GM19452 (cell line): ENCODE data around the gene TRAF7.

ENCODE experiments used
- ATAC-seq: cut with Tn5 transposase; IDR thresholded peaks from one replicate; pipeline ENCODE4 v1.9.1; 2021; ENCODE audit not compliant: unreplicated experiment

TRAF7 gene

DNA sequence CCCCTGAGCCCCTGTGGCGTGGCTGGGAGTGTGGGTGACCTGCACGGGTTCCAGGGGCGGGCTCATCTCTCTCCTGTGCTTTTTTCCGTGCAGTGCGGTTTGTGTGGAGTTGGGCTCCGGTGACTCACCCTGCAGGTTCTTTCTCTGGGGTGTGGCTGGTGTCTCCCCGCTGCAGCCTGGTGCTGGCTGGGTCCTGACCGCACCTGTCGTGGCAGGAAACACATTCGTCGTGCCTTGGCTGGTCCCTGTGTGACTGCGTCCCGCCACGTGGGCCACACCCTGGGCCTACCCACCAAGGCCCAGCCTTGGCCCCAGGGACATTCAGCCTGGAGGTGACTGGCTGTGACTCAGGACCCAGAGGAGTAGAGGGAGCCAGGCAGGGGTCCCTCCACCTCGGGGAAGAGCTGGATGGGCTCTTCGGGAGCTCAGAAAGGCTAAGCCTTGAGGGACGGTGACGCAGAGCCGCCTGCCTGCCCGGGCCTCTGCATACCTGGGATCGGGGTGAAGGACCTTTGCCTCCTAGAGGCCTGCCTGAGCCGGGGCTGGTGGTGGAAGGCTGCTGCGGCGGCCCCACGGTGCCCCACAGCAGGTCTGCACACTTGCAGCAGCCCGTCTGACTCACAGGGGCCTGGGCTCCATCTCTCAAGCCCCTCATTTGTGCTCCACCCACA is 7.8 kb downstream of the TRAF7 start:
- ATAC-seq, result no peak

DNA sequence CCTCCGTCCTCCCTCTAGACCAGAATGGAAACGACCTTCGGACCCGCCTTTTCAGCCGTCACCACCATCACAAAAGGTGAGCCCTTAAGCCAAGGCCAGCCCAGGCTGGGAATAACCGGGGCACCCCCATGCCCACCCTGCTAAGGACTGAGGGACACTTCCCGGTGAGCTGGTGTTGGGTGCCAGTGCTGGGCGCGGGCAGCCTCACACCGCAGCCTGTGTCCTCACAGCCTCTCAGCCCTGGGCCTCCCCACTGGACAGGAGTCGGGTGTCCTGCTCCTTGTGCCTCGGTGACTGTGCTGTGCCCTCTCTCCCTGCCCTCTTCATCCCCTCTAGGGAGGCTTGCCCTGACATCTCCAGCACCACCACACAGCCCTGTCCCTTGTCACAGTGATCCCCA is 10.3 kb downstream of the TRAF7 start:
- ATAC-seq, result no peak

DNA sequence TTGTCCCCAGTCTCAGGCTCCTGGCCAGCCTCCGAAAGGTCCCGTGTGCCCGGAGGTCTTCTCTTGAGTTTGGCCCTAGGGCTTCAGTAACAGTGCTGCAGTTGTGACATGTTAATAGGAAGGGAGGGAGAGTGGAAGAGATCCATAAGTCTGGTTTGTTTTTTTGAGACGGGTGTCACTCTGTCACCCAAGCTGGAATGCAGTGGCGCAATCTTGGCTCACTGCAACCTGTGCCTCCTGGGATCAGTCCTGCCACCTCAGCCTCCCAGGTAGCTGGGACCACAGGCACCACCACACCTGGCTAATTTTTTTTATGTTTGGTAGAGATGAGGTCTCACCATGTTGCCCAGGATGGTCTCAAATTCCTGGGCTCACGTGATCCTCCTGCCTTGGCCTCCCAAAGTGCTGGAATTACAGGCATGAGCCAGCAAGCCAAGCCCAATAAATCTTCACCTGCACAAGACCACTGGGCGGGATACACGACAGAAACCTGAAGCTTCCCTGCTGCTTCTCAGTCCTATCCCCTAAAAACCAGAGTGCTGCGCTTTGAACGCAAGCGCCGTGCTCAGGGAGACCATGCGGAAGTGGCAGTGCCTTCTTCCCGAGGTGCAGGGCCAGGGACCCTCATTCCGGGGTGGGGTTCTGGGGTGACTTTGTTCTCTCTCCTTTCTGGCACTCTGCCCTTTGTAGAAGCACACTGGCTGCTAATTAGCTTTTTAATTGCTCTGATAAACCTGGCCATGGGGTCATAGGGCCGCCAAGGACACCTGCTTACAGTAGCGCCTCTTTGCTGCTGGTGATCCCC is 10.9 kb downstream of the TRAF7 start:
- ATAC-seq, result no peak

DNA sequence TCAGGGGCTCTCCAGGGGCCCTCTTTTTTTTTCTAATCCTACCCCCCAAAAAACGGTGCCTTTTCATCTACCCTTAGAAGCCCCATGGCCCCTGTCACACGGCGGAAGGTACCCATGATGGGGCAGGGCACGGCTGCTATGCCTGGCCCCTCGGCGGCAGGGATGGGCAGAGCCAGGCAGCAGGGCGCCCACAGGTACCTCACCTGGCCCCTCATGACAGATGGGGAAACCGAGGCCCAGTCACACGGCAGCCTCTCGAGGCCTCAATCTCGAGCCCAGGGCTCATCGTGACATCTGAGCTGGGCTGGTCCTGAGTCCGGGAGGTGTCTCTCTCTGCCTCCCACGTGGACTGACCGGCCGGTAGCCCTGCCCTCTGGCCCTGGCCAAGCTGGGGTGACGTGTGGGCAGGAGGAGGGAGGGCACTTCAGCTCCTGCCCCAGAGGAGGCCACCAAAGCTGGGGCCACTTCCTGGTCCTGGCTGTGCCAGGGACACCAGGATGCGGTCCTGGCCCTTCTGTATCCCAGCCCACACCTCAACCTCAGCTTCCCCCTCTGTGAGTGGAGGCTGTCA is 11.6 kb downstream of the TRAF7 start:
- no peak for ATAC-seq

DNA sequence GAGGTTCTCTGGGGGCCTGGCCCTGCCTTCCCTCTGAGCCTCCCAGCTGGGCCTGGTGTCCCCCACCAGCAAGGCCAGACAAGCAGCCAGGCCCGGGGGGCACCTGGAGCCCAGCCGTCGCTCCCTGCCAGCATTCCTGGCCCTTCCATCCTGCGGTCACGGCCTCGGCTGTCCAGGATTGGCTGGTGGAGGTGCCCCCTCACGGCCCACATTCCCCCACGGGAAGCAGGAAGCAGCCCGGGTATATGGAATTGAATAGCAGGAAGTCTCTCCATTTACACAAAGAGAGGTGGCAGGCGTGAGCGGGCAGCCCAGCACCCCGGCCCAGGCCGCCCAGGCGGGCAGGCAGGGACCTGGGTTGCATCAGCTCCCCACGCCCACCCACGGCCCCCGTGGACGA is 14.5 kb downstream of the TRAF7 start:
- no peak for ATAC-seq

DNA sequence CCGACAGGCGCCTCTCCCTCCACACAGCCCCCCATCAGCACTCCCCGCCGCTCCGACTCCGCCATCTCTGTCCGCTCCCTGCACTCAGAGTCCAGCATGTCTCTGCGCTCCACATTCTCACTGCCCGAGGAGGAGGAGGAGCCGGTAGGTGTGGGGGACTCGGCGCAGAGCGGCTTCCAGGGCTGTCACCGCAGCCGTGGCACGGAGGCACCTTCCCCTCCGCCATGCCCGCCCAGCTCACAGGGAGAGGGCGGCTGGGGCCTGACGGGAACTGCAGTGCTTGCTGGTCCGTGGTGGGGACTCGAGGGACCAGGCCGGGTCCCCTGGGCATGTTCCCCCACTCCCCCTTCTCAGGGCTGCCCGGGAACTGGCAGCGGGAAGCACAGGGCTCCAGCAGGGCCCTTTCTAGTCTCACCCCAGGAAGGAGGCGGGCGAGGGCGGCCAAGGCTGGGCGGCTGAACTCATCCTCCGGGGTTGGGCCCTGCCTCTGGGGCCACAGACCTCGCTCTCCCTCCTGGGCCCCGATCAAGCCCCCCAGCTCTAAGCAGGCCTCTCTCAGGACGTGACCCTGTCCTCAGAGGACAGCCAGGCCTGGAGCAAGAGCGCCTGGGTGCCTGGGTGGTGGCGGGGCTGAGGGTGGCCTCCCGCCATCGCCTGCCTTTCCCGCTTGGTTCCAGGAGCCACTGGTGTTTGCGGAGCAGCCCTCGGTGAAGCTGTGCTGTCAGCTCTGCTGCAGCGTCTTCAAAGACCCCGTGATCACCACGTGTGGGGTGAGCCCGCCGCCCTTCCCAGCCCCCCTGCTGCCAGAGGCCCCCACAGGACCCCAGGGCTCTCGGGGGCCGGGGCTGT is 15.2 kb downstream of the TRAF7 start:
- ATAC-seq, result no peak

DNA sequence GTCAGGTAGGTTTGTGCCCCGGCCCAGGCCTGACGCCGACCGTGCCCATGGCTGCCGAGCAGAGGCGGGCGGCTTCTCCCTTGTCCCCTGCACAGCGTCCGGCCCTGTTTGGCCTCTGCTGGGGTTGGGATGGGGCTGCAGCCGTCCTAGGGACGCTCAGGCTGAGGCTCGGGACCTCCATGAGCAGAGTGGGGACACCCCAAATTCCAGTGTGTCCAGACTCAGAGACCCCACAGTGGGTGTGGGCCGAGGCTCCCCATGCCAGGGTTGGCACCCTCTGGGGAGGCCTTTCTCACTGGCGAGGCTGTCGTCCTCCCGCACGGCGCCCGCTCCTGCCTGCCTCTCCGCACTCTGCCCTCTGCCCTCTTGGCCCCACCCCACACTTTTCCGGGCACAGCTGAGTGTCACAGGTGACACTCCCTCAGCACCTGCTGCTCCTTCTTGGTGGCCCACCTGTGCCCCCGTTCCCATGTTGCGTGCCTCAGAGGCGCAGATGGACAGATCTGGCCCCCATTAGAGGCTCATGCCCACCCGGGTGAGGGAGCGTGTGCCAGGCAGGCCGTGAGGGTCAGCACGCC is 16.1 kb downstream of the TRAF7 start:
- ATAC-seq, result no peak

DNA sequence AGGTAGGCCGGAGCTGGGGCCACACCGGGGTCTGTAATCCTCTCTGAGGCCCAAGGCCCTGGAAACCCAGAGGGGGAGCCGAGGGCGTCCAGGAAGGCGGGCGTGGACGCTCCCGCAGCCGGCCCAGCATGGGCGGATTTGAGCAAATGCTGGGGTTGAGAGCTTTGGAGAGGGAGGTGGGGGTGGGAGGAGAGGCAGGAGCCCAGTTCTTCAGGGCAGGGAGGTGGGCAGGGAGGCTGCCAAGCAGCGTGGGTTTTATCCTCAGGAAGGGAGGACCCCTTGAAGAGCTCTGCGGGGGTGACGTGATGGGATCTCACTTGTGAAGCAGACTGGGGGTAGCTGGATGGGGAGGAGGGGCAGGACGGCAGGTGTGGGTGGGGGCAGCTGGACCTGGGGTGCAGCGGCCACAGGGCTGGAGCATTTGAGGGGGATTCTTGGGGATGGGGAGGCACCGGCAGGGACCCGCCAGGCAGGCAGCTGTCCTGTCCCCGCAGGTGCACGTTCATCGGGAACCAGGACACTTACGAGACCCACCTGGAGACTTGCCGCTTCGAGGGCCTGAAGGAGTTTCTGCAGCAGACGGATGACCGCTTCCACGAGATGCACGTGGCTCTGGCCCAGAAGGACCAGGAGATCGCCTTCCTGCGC is 17.2 kb downstream of the TRAF7 start:
- no peak for ATAC-seq

DNA sequence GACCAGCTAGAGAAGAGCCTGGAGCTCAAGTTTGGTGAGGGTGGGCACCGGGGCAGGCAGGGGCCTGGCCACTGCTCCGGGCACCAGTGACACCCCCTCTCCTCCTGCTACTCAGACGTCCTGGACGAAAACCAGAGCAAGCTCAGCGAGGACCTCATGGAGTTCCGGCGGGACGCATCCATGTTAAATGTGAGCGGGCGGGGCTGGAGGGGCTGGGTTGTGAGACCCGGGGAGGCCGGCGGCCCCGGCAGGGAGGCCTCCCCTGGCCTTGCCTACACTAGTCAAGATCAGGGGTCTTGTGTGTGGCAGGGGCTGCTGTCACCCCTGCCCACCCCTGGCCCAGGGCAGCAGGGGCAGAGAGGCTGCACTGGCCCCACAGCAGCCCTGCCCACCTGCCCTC is 17.8 kb downstream of the TRAF7 start:
- no peak for ATAC-seq

DNA sequence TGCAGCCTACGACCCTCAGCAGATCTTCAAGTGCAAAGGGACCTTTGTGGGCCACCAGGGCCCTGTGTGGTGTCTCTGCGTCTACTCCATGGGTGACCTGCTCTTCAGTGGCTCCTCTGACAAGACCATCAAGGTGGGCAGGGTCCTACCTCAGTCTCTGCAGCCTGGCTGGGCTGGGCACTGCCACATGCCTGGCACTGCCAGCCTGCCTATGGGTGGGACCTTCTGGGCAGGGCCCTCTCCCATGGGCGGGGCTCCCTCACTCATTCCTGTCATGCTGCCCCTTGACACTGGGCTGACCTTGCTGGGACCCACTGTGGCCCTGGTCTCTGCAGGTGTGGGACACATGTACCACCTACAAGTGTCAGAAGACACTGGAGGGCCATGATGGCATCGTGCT is 18.3 kb downstream of the TRAF7 start:
- no peak for ATAC-seq

DNA sequence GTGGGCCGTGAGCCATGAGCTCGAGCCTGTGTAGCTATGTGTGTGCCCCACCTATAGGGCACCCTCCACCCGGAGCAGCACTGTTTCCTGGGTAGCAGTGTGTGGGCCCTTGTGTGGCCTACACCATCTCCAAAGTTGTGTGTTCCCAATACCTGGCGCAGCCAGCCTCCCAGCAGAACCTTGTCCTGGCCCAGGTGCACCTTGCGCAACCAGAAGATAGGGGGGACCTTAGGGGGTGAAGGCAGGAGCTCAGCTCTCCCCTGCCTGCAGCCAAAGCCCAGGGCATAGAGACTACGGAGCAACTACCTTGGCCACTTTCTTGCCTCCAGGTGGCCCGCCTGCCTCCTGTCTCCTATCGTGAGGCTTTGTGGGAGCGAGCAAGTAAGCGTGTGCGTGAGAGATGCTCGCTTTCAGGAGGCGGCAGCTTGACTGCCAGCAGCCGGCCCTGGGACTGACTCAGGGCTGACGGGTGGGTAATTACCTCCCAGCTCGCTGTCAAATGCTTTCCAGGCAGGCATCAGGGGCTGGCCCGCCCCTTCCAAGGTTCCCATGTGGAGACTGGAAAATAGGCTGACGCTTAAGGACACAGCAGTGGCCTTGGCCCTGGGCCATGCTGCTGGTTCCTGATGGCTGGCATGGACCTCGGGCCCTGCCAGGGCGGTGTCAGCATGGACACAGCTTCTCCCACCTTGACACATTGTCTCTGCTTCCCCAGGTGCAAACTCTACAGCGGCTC is 19.0 kb downstream of the TRAF7 start:
- ATAC-seq, result no peak

DNA sequence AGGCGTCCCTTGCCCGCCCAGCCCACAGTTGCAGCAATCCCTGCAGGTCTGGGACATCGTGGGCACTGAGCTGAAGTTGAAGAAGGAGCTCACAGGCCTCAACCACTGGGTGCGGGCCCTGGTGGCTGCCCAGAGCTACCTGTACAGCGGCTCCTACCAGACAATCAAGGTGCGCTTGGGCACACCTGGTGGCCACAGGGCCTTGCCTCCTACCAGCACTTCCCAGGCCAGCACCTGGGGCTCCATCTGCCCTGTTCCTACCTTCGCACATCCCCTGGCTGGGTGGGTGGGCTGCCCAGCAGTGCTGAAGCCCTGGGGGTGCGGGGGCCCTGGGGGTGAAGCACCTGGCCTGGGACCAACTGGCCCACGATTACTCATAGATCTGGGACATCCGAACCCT is 19.9 kb downstream of the TRAF7 start:
- no peak for ATAC-seq

DNA sequence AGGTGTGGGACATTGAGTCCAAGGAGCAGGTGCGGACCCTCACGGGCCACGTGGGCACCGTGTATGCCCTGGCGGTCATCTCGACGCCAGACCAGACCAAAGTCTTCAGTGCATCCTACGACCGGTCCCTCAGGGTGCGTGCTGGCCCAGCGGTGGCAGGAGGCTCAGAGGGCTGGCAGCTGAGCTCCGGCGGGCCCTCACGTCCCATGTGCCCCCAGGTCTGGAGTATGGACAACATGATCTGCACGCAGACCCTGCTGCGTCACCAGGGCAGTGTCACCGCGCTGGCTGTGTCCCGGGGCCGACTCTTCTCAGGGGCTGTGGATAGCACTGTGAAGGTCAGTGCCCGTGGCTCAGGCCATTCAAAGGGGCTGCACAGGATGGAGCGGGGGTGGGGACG is 20.5 kb downstream of the TRAF7 start:
- ATAC-seq, result no peak

DNA sequence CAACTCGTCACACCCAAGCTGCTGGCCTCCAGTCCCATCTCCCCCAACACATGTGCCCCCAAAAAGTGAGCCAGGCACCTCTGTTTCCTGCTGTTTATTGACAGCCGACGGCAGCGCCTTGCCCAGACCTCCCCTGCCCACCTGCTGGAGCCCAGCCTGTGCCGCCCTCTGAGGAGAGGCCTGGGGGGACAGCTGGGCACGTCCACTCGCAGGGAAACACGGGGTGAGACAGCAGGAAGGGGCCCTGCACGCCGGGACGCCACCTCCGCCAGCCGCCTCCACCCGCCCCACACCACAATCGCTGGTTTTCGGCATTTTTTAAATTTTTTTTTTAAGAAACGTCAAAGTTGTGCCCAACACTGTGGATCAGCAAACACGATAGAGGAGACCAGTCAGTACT is 21.5 kb downstream of the TRAF7 start:
- no peak for ATAC-seq

DNA sequence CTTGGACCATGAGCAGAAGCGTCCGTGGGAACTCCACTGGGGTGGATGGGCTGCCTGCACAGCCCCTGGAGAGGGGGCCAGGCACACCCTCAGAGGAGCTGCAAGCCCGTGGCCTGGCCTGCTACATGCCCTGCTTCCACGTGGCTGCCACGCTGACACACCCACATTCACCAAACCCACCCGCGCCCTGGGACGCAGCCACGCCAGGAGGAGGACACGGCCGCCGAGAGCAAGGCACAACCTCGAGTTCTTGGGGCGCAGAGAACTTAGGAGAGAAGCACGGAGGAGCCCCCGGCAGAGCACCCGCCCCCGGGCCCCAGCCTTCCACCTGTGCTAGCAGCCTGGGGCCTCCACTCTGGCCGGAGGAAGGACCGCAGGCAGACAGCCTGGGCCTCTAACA is 22.0 kb downstream of the TRAF7 start:
- no peak for ATAC-seq

DNA sequence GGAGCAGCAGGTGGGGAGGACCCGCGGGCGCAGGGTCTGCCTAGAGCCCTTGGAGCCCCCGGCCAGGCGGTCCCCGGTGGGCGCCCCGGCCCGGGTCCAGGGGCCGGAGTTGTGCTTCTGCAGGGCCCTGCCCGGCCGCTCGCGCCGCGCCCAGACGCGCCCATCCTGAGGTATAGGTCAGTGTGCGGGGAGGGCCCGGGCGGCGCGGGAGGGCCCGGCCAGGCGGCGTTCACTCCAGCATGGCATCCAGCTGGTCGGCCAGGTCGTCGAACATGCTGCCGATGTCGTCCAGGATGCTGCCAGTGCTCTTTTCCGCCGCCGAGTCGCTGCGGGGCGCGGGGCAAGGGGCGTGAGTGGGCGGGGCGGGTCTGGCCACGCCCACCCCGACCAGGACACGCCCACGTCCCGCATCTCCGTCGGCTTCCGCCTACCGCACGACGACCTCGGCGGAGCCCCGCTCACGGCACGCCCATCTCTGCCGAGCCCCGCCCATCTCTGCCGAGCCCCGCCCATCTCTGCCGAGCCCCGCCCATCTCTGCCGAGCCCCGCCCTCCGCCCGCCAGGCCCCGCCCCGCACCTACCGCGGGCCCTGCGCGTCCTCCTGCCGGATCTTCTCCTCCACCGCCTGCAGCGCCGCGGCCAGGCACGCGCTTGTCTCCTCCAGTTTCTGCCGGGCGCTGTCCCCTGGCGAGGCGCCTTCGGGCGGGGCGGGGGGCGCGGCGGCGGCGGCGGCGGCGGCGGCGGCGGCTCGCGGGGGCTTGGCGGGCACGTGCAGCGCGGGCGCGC is 22.9 kb downstream of the TRAF7 start:
- no peak for ATAC-seq

DNA sequence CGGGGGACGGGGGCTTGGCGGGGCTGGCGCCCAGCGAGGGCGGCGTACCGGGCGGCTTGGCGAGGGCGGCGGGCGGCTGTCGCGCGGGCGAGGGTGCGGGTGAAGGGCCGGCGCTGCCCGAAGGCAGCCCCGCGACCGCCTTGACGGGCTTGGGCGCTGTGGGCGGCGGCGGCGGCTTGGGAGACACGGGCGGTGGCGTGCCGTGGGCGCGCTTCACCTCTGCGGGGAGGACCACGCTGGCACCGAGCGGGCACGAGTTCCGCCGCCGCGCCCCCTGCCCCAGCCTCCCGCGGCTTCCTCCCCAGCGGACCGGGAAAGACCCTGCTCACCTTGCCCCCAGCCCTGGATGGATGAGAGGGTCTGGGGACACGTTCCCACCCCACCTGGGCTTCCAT is 23.5 kb downstream of the TRAF7 start:
- ATAC-seq, result no peak

DNA sequence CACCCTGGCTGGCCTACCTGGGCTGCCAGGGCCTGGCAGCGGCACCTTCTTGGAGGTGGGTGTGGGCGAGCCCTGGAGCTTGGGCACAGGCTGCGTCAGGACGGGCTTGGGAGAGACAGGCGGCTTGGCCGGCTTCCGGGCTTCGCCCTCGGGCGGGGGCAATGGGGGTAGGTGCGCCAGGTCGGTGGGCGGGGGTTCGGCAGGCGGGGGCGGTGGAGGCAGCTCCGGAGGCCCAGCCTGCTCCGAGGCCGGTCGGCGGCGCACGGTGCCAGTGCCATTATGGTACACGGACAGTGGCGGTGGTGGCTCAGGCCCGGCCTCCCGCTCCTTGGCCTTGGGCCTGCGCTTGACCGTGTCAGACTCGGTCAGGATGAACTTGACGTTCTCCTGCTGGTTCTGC is 24.0 kb downstream of the TRAF7 start:
- no peak for ATAC-seq

DNA sequence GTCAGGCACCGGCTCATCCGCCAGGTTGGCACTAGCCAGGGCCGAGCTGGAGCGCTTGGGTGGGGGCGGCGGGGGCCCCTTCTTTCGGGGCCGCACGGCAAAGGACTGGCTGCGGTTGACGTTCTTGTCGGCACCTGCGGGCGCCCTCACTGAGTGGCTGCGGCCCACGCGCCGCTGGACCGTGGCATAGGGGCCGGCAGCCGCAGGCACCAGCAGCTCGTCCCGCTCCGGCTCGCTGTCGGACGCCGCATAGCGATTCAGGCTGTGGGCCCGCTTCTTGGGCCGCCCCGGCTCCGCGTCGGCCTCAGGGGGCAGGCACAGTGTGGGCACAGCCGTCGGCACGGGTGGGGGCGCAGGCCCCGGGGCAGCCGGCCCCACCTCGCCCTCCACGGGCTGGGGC is 24.9 kb downstream of the TRAF7 start:
- no peak for ATAC-seq
